Glomerular visceral epithelial cell (primary cell): ENCODE measurements around the gene CNST.
"Not testable (repeated sequence)": the region's sequence is repeated elsewhere in the genome, so short reads cannot be mapped to it uniquely, and the experiment has no call there.

Experiments used
- DNase-seq: peaks from one replicate; pipeline ENCODE4 v3.0.0-alpha.2; 2016; ENCODE audit errors: extremely low spot score

The CNST gene

GRCh38 chr1:246618240-246618808 lies 52.1 kb downstream of the CNST start:
- no peak for DNase-seq

- no peak for DNase-seq
Observed at GRCh38 chr1:246622035-246622652, 55.9 kb downstream of the CNST start.

GRCh38 chr1:246624091-246624490 lies 57.8 kb downstream of the CNST start:
- DNase-seq, result no peak

GRCh38 chr1:246629030-246629429 lies 62.8 kb downstream of the CNST start:
- no peak for DNase-seq

- DNase-seq, result no peak
Observed at GRCh38 chr1:246629976-246630375, 63.7 kb downstream of the CNST start.

- peak; percentile 14 for DNase-seq
Observed at GRCh38 chr1:246631426-246631825, 65.2 kb downstream of the CNST start.

GRCh38 chr1:246632281-246633168 lies 66.3 kb downstream of the CNST start:
- DNase-seq, result peak; percentile 70

- not testable (repeated sequence) for DNase-seq
Observed at GRCh38 chr1:246634659-246635058, 68.4 kb downstream of the CNST start.

- DNase-seq, result no peak
Observed at GRCh38 chr1:246638941-246639655, 72.8 kb downstream of the CNST start.

GRCh38 chr1:246639732-246640131 lies 73.5 kb downstream of the CNST start:
- no peak for DNase-seq

- no peak for DNase-seq
Observed at GRCh38 chr1:246640747-246641146, 74.5 kb downstream of the CNST start.

- DNase-seq, result no peak
Observed at GRCh38 chr1:246641394-246641793, 75.1 kb downstream of the CNST start.

GRCh38 chr1:246642719-246643118 lies 76.5 kb downstream of the CNST start:
- DNase-seq, result no peak

GRCh38 chr1:246647113-246647512 lies 80.9 kb downstream of the CNST start:
- DNase-seq, result no peak

- DNase-seq, result no peak
Observed at GRCh38 chr1:246647513-246647912, 81.3 kb downstream of the CNST start.

GRCh38 chr1:246651012-246651695 lies 84.9 kb downstream of the CNST start:
- DNase-seq, result no peak

- no peak for DNase-seq
Observed at GRCh38 chr1:246658567-246658966, 92.3 kb downstream of the CNST start.

- DNase-seq, result no peak
Observed at GRCh38 chr1:246659594-246660140, 93.4 kb downstream of the CNST start.

- no peak for DNase-seq
Observed at GRCh38 chr1:246661451-246661850, 95.2 kb downstream of the CNST start.

GRCh38 chr1:246667773-246668172 lies 101.5 kb downstream of the CNST start:
- no peak for DNase-seq

- no peak for DNase-seq
Observed at GRCh38 chr1:246669659-246670058, 103.4 kb downstream of the CNST start.
